HepG2 (cell line): ENCODE results near the gene FBXL20. TPM values are rescaled to one million over a fixed set of nuclear protein-coding genes. Genes with fewer than 3 reads are reported as not detected.

ENCODE experiments used
- ATAC-seq: fragments of 200-7000 bp; cut with Tn5 transposase; 3 replicates; pipeline ENCODE4 v1.9.1; 2020; ENCODE audit warnings: mild to moderate bottlenecking, moderate library complexity
- BruUV-seq: library from RNA; stranded (reverse); fragments of 400-500 nt; replicated peaks from 2 replicates; lab custom pipeline; 2021; lab: Mats Ljungman, UMichigan
- CTCF ChIA-PET: fragments of 300-600 bp; formaldehyde crosslinking; extraction: SDS; loops from one replicate; lab custom pipeline; 2021; ENCODE audit warnings: low total read pairs, inconsistent platforms, low intra/inter-chr PET ratio; lab: Yijun Ruan, JAX
- POLR2A ChIA-PET: fragments of 350-600 bp; sonication (Branson Sonifier 250); formaldehyde crosslinking; loops from one replicate; lab custom pipeline; 2020; ENCODE audit warnings: antibody characterized with exemption, inconsistent platforms; lab: Yijun Ruan, JAX
- DNase-seq: peaks from one replicate; pipeline ENCODE4 v3.0.0-alpha.2; 2015; ENCODE audit warnings: low spot score
- FAIRE-seq: peaks from 3 replicates; lab custom pipeline; 2011; peaks lifted over from hg19 to GRCh38; lab: Jason Lieb, UNC
- H2AFZ ChIP-seq: one replicate; pipeline ENCODE4 v1.6.1; 2011; ENCODE audit warnings: low read length, inconsistent platforms
- H3K27ac ChIP-seq: fragments of 300-600 bp; 3 replicates; pipeline ENCODE4 v1.8.0; 2011; ENCODE audit warnings: mixed run types, mild to moderate bottlenecking, mixed read lengths, low read length, inconsistent platforms; ENCODE audit not compliant: insufficient read depth; ENCODE audit errors: extremely low read length
- H3K27me3 ChIP-seq, 2 experiments: fragments of 200-600 bp in 1 of 2; 2 replicates in 1 of 2; 3 replicates in 1 of 2; pipeline versions ENCODE4 v1.6.0 to v1.8.0; 2011; ENCODE audit warnings: low read length in 2 of 2, mild to moderate bottlenecking in 2 of 2, moderate library complexity in 2 of 2, inconsistent platforms in 1 of 2; ENCODE audit not compliant: insufficient read depth in 2 of 2, control insufficient read depth in 1 of 2
- H3K36me3 ChIP-seq, 2 experiments: fragments of 200-600 bp in 1 of 2; replicated peaks in 1 of 2; 2 replicates in 1 of 2; 3 replicates in 1 of 2; pipeline versions ENCODE4 v1.5.1 to v1.8.0; 2011; ENCODE audit warnings: low read length in 2 of 2, inconsistent platforms in 1 of 2; ENCODE audit not compliant: insufficient read depth in 2 of 2, control insufficient read depth in 1 of 2
- H3K4me1 ChIP-seq: 2 replicates; pipeline ENCODE4 v1.5.1; 2012; ENCODE audit warnings: low read length, inconsistent platforms; ENCODE audit not compliant: insufficient read depth
- H3K4me2 ChIP-seq: 2 replicates; pipeline ENCODE4 v1.6.0; 2011; ENCODE audit warnings: low read depth, low read length, inconsistent platforms
- H3K4me3 ChIP-seq, 3 experiments: fragments of 200-600 bp in 1 of 3; sonication (generic), shearing (Covaris generic) in 1 of 3; replicated peaks in 1 of 3; 2 replicates each; pipeline ENCODE4 v1.5.1; 2011 to 2016; ENCODE audit warnings: low read length in 3 of 3, inconsistent platforms in 2 of 3, low read depth in 2 of 3, mild to moderate bottlenecking in 2 of 3, control low read depth in 1 of 3, mixed read lengths in 1 of 3; ENCODE audit not compliant: insufficient read depth in 1 of 3
- H3K79me2 ChIP-seq: one replicate; pipeline ENCODE4 v1.6.1; 2011; ENCODE audit warnings: low read length, inconsistent platforms; ENCODE audit not compliant: insufficient read depth
- H3K9ac ChIP-seq: 2 replicates; pipeline ENCODE4 v1.6.0; 2011; ENCODE audit warnings: mild to moderate bottlenecking, low read depth, low read length, inconsistent platforms; ENCODE audit not compliant: insufficient read depth
- H3K9me3 ChIP-seq: 2 replicates; pipeline ENCODE4 v1.5.1; 2012; ENCODE audit warnings: mild to moderate bottlenecking, low read length
- H4K20me1 ChIP-seq: 2 replicates; pipeline ENCODE4 v1.6.0; 2011; ENCODE audit warnings: inconsistent platforms, mild to moderate bottlenecking, low read length, moderate library complexity; ENCODE audit not compliant: insufficient read depth
- E2F5 ChIP-seq: sonication (generic); formaldehyde crosslinking; conservative IDR thresholded peaks from 2 replicates; pipeline ENCODE4 v1.4.0; 2020; ENCODE audit warnings: missing genetic modification reagents
- HMG20B ChIP-seq: conservative IDR thresholded peaks from 2 replicates; pipeline ENCODE4 v1.6.1; 2016; ENCODE audit warnings: missing genetic modification reagents, missing compliant biosample characterization
- NFE2L2 ChIP-seq: fragments of 150-350 bp; IDR thresholded peaks from 2 replicates; pipeline ENCODE4 v1.6.1; 2014; ENCODE audit warnings: low read length
- ZFP41 ChIP-seq: sonication (generic); formaldehyde crosslinking; IDR thresholded peaks from 2 replicates; pipeline ENCODE4 v1.4.0; 2020; ENCODE audit warnings: mild to moderate bottlenecking, missing genetic modification reagents, borderline replicate concordance
- ZNF180 ChIP-seq: sonication (generic); formaldehyde crosslinking; IDR thresholded peaks from 2 replicates; pipeline ENCODE4 v1.4.0; 2020; ENCODE audit warnings: low read depth, missing genetic modification reagents, borderline replicate concordance
- WGBS: methylation state at CpG from one replicate; pipeline ENCODE4 v1.1.6; 2017; ENCODE audit warnings: low lambda C conversion rate; 5-methylcytosine and 5-hydroxymethylcytosine counted together
- in situ Hi-C: cut with HindIII; loops from 2 replicates; pipeline ENCODE4 v1.10.0; 2017; ENCODE audit warnings: low pct_unique_long_range_greater_than_20kb; ENCODE audit not compliant: extremely low pct_ligation_motif_present
- intact Hi-C: fragments of 100-400 bp; cut with micrococcal nuclease; formaldehyde crosslinking; loops from one replicate; pipeline ENCODE4 v1.10.0; 2022; ENCODE audit not compliant: unreplicated experiment
- polyA plus RNA-seq, 8 experiments: library from polyadenylated mRNA; depleted of rRNA in 3 of 8; stranded (reverse) in 7 of 8; unstranded in 1 of 8; fragments of >200 nt; fragmentation: Illumina TruSeq in 4 of 8; extraction: Trizol in 4 of 8; gene quantifications; 2 replicates each; pipeline versions ENCODE4 v1.2.1 to v1.2.3, GENCODE V29; 2011 to 2016; ENCODE audit warnings: low read depth in 4 of 8, missing spikeins in 1 of 8, mixed read lengths in 1 of 8; ENCODE audit not compliant: insufficient read depth in 1 of 8
- total RNA-seq, 5 experiments: library from RNA; depleted of rRNA; stranded (reverse); fragments of >200 nt; fragmentation: Illumina TruSeq; extraction: Trizol; gene quantifications; 2 replicates each; pipeline ENCODE4 v1.2.3, GENCODE V29; 2016; ENCODE audit warnings: low read depth in 1 of 5

Gene FBXL20
- total and polyA plus RNA-seq, 2 of the 13 experiments (the other 11 are each of a cell fraction or from before 2014, with no cell fraction given): 10.2 to 10.3 TPM

- BruUV-seq: no TSS peak
- H3K27ac ChIP-seq: no peak overlapping the region
- H3K79me2 ChIP-seq: no peaks in the 10 kb centered on the region
- no peaks in the 10 kb centered on the region for H3K9me3 ChIP-seq
- in situ Hi-C loops (no loop called here), intact Hi-C loops (no loop called here)
- no peaks in the 10 kb centered on the region for H4K20me1 ChIP-seq
- no peaks in the 10 kb centered on the region for H3K36me3 ChIP-seq
- CTCF ChIA-PET: no interaction called here
- no peaks in the 10 kb centered on the region for H3K4me1 ChIP-seq
- FAIRE-seq (no peak), ATAC-seq (no peak), DNase-seq (no peak)
- no peak overlapping the region for H3K9ac ChIP-seq
- H3K4me2 ChIP-seq: no peak overlapping the region
- no peak for TF ChIP-seq E2F5 (CRISPR knock-in tag)
- no peak overlapping the region for H3K4me3 ChIP-seq
- no peak overlapping the region for H2AFZ ChIP-seq
- POLR2A ChIA-PET: interaction anchor here (1.2 kb wide), 1 partner anchor 24 kb away, joined by 6 read pairs; the partner anchor contains the start of gene RPL19
- H3K27me3 ChIP-seq: peaks cover 26 to 82% of the 10 kb centered on the region in 2 experiments
- 31% methylated on average over 33 of the region's 33 CpGs for WGBS
Observed at GRCh38 chr17:39223907-39224777, 177.3 kb downstream of the FBXL20 start.

DNA sequence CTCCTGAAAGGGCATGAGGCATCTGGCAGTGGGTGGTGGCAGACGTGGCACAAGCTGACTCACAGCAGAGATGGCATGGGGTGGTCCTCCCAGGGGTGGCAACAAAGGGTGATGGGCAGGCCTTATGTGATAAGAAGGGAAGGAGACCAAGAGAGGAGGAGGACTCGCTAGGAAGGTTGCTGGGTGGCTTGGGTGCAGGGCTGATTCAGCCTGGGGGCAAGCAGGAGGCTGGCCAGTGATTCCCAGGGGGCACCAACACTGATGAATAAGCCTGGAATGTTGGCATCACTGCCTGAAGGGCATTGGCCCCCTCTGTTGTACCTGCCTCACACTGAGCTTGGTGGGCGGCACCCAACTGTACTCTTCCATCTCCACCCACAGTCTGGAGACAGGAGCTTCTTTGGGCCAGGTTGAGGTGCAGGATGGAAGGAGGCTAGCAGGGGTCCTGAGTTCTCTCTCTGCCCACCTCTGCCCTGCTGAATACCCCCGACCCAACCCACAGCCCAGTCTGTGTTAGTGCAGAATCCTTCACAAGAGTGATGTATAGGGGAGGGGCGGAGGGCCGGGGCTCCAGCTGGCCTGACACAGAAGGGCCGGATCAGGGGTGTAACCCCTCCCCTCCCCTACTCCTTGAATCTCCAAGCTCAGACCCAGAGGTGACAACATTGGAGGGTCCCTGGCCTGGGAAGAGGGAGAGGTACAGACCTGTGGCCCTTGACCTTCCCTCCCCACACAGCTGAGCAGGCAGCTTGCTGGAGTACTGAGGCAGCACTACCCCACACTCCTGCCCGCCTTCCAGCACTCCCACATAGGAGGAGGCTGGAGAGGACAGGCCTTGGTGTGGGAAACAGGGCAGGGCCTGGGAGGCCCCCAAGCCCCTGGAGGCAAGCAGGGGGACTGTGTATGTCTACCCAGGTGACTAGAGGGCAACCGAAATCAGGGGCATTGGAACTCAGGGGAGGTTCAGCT lies 178.3 kb downstream of the FBXL20 start:
- Histone ChIP-seq H3K27ac (no peak overlapping the region), H3K9ac (no peak overlapping the region), H4K20me1 (no peaks in the 10 kb centered on the region), H3K4me3 (no peak overlapping the region), H3K9me3 (no peaks in the 10 kb centered on the region), H3K36me3 (no peaks in the 10 kb centered on the region), H3K79me2 (no peaks in the 10 kb centered on the region), H3K4me1 (no peaks in the 10 kb centered on the region), H2AFZ (no peak overlapping the region), H3K4me2 (no peak overlapping the region), H3K27me3 (peaks cover 26 to 88% of the 10 kb centered on the region in 2 experiments)
- TF ChIP-seq HMG20B: no peak
- TF ChIP-seq NFE2L2: no peak
- no peak for TF ChIP-seq ZNF180 (CRISPR knock-in tag)
- no peak for TF ChIP-seq ZFP41 (CRISPR knock-in tag)
- WGBS: 7% methylated on average over 5 of the region's 9 CpGs
- ChIA-PET CTCF (no interaction called here), POLR2A (interaction anchor here (1.2 kb wide), 1 partner anchor 23 kb away, joined by 6 read pairs; the partner anchor contains the start of gene RPL19)
- DNase-seq: no peak
- BruUV-seq: no TSS peak
- intact Hi-C loops: no loop called here
- ATAC-seq: peak; percentile 13
- no peak for FAIRE-seq
- in situ Hi-C loops: no loop called here
